ENCODE data around the gene ZNF862. TPM values are rescaled to one million over a fixed set of nuclear protein-coding genes. Genes with fewer than 3 reads are reported as not detected.

ZNF862 gene
- total and polyA plus RNA-seq, 2 donors (not counting 3 experiments of a cell fraction or from before 2014, with no cell fraction given), result 10.8 to 14.7 TPM

- H2AFZ ChIP-seq (ENCODE audit: low read depth, low read length), result no peak overlapping the region
- POLR2A ChIA-PET, result no interaction called here
Measured at GRCh38 chr7:149823191-149823630, 15.0 kb upstream of the ZNF862 start.

DNA sequence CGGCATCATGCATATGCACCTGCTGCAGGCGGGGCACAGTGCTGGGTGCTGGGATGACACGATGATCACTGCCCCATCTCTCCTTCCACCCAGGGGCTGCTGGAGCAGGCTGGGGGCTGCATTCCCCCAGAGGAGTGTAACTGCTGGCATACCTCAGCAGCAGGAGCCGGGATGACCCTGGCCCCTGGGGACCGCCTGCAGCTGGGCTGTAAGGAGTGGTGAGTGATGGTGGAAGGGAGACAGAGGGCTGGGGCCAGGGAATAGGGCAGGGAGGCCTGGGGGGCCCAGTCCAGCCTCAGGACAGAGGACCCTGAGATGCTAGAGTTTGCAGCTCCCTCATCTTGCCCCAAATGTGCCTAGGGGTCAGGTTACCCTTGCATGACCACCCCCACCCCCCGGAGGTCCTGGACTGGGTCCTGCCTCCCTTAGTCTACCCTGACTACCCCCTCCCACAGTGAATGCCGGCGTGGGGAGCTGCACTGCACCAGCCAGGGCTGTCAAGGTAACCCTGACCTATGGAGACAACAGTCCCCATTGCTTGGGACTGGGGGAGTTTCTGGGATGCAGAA, 14.5 kb upstream of the ZNF862 start:
- dilution Hi-C loops (cut with MboI; ENCODE audit: extremely low pct_ligation_motif_present, low sequenced_read_pairs) (no loop called here), intact Hi-C loops (cut with micrococcal nuclease) (no loop called here)
- no peaks in the 10 kb centered on the region for H4K20me1 ChIP-seq (replicated peaks; ENCODE audit: control insufficient read depth, extremely low read depth, insufficient read depth, low read length)
- no peak overlapping the region for H3K27ac ChIP-seq (ENCODE audit: insufficient read depth, low read depth, low read length)
- no peak overlapping the region for H3K4me2 ChIP-seq (ENCODE audit: insufficient read depth, low read length)
- H3K27me3 ChIP-seq (ENCODE audit: control insufficient read depth in 2 of 2, insufficient read depth in 2 of 2, low read length in 2 of 2), result no peaks in the 10 kb centered on the region
- no peak for FAIRE-seq
- CTCF ChIA-PET, result no interaction called here
- no peak overlapping the region for H3K9ac ChIP-seq (replicated peaks; ENCODE audit: extremely low read depth, insufficient read depth, low read length)
- no peaks in the 10 kb centered on the region for H3K36me3 ChIP-seq (ENCODE audit: control insufficient read depth in 2 of 2, extremely low read depth in 1 of 2, insufficient read depth in 2 of 2, low read length in 2 of 2)
- H2AFZ ChIP-seq (ENCODE audit: low read depth, low read length), result no peak overlapping the region
- no peak overlapping the region for H3K4me3 ChIP-seq (replicated peaks in 1 of 3; ENCODE audit: insufficient read depth in 1 of 3, low read depth in 1 of 3, low read length in 3 of 3)
- no peaks in the 10 kb centered on the region for H3K4me1 ChIP-seq (ENCODE audit: control insufficient read depth, extremely low read depth, insufficient read depth, low read length)
- H3K79me2 ChIP-seq (ENCODE audit: control insufficient read depth, insufficient read depth, low read length), result no peaks in the 10 kb centered on the region
- H3K9me1 ChIP-seq (replicated peaks; ENCODE audit: control insufficient read depth, extremely low read depth, insufficient read depth, low read length), result no peaks in the 10 kb centered on the region
- DNase-seq (ENCODE audit: low read depth, low spot score), result no peak
- POLR2A ChIA-PET, result no interaction called here
- H3K9me3 ChIP-seq (replicated peaks; ENCODE audit: control insufficient read depth, insufficient read depth, low read length), result no peaks in the 10 kb centered on the region
- no TSS peak for BruUV-seq (replicated peaks)
- TF ChIP-seq POLR2AphosphoS5 (IDR thresholded peaks at IDR 0.05; ENCODE audit: insufficient read depth, low read depth, low read length) (no peak), FOS (IDR thresholded peaks at IDR 0.05; ENCODE audit: borderline replicate concordance, insufficient read depth, low read length) (no peak), MAX (IDR thresholded peaks at IDR 0.05; ENCODE audit: insufficient read depth, insufficient read length) (no peak), JUN (IDR thresholded peaks at IDR 0.05; ENCODE audit: borderline replicate concordance, insufficient read depth, insufficient read length, low read depth) (no peak), EZH2 (IDR thresholded peaks at IDR 0.05; ENCODE audit: borderline replicate concordance, low read depth, low read length, severe bottlenecking) (no peak), GATA2 (IDR thresholded peaks at IDR 0.05; ENCODE audit: insufficient read depth, insufficient read length, low read depth, low read length) (no peak), MYC (IDR thresholded peaks at IDR 0.05; ENCODE audit: low read depth, low read length) (no peak), POLR2A (IDR thresholded peaks at IDR 0.05; ENCODE audit: low read depth, low read length) (no peak)
- TF ChIP-seq, protein P1, sequence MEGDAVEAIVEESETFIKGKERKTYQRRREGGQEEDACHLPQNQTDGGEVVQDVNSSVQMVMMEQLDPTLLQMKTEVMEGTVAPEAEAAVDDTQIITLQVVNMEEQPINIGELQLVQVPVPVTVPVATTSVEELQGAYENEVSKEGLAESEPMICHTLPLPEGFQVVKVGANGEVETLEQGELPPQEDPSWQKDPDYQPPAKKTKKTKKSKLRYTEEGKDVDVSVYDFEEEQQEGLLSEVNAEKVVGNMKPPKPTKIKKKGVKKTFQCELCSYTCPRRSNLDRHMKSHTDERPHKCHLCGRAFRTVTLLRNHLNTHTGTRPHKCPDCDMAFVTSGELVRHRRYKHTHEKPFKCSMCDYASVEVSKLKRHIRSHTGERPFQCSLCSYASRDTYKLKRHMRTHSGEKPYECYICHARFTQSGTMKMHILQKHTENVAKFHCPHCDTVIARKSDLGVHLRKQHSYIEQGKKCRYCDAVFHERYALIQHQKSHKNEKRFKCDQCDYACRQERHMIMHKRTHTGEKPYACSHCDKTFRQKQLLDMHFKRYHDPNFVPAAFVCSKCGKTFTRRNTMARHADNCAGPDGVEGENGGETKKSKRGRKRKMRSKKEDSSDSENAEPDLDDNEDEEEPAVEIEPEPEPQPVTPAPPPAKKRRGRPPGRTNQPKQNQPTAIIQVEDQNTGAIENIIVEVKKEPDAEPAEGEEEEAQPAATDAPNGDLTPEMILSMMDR (IDR thresholded peaks at IDR 0.05; ENCODE audit: extremely low read depth in 1 of 2, insufficient read depth in 1 of 2, low read depth in 1 of 2, low read length in 2 of 2), result no peak

More at GRCh38 chr7:149823191-149823630, 15.0 kb upstream of the ZNF862 start:
- no peaks in the 10 kb centered on the region for H3K9me1 ChIP-seq (replicated peaks; ENCODE audit: control insufficient read depth, extremely low read depth, insufficient read depth, low read length)
- H3K27me3 ChIP-seq (ENCODE audit: control insufficient read depth in 2 of 2, insufficient read depth in 2 of 2, low read length in 2 of 2), result no peaks in the 10 kb centered on the region
- no peak overlapping the region for H3K4me3 ChIP-seq (replicated peaks in 1 of 3; ENCODE audit: insufficient read depth in 1 of 3, low read depth in 1 of 3, low read length in 3 of 3)
- H3K9me3 ChIP-seq (replicated peaks; ENCODE audit: control insufficient read depth, insufficient read depth, low read length), result no peaks in the 10 kb centered on the region
- H3K4me2 ChIP-seq (ENCODE audit: insufficient read depth, low read length), result no peak overlapping the region
- H4K20me1 ChIP-seq (replicated peaks; ENCODE audit: control insufficient read depth, extremely low read depth, insufficient read depth, low read length), result no peaks in the 10 kb centered on the region
- no TSS peak for BruUV-seq (replicated peaks)
- H3K79me2 ChIP-seq (ENCODE audit: control insufficient read depth, insufficient read depth, low read length), result no peaks in the 10 kb centered on the region
- no peaks in the 10 kb centered on the region for H3K36me3 ChIP-seq (ENCODE audit: control insufficient read depth in 2 of 2, extremely low read depth in 1 of 2, insufficient read depth in 2 of 2, low read length in 2 of 2)
- intact Hi-C loops (cut with micrococcal nuclease), result no loop called here
- CTCF ChIA-PET, result no interaction called here
- dilution Hi-C loops (cut with MboI; ENCODE audit: extremely low pct_ligation_motif_present, low sequenced_read_pairs), result no loop called here
- no peak for FAIRE-seq
- no peak for DNase-seq (ENCODE audit: low read depth, low spot score)
- no peaks in the 10 kb centered on the region for H3K4me1 ChIP-seq (ENCODE audit: control insufficient read depth, extremely low read depth, insufficient read depth, low read length)
- TF ChIP-seq MAX (IDR thresholded peaks at IDR 0.05; ENCODE audit: insufficient read depth, insufficient read length) (no peak), POLR2AphosphoS5 (IDR thresholded peaks at IDR 0.05; ENCODE audit: insufficient read depth, low read depth, low read length) (no peak), JUN (IDR thresholded peaks at IDR 0.05; ENCODE audit: borderline replicate concordance, insufficient read depth, insufficient read length, low read depth) (no peak), POLR2A (IDR thresholded peaks at IDR 0.05; ENCODE audit: low read depth, low read length) (no peak), EZH2 (IDR thresholded peaks at IDR 0.05; ENCODE audit: borderline replicate concordance, low read depth, low read length, severe bottlenecking) (no peak)
- no peak overlapping the region for H3K9ac ChIP-seq (replicated peaks; ENCODE audit: extremely low read depth, insufficient read depth, low read length)
- no peak overlapping the region for H3K27ac ChIP-seq (ENCODE audit: insufficient read depth, low read depth, low read length)

Measured in endothelial cell of umbilical vein (primary cell).